22Rv1 (cell line): ENCODE measurements around the gene H6PD.

ENCODE experiments used
- ZFX ChIP-seq: fragments of 450-650 bp; IDR thresholded peaks from 2 replicates; pipeline ENCODE4 v1.6.1; 2017; ENCODE audit warnings: antibody characterized with exemption, borderline replicate concordance
- TF ChIP-seq, protein P1 (sequence below): fragments of 450-650 bp; IDR thresholded peaks from 2 replicates; pipeline ENCODE4 v1.5.1; 2017; ENCODE audit warnings: mild to moderate bottlenecking

GRCh38 chr1:9212735-9213134 lies 21.8 kb upstream of the H6PD start:
- TF ChIP-seq, protein P1, sequence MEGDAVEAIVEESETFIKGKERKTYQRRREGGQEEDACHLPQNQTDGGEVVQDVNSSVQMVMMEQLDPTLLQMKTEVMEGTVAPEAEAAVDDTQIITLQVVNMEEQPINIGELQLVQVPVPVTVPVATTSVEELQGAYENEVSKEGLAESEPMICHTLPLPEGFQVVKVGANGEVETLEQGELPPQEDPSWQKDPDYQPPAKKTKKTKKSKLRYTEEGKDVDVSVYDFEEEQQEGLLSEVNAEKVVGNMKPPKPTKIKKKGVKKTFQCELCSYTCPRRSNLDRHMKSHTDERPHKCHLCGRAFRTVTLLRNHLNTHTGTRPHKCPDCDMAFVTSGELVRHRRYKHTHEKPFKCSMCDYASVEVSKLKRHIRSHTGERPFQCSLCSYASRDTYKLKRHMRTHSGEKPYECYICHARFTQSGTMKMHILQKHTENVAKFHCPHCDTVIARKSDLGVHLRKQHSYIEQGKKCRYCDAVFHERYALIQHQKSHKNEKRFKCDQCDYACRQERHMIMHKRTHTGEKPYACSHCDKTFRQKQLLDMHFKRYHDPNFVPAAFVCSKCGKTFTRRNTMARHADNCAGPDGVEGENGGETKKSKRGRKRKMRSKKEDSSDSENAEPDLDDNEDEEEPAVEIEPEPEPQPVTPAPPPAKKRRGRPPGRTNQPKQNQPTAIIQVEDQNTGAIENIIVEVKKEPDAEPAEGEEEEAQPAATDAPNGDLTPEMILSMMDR: no peak
- no peak for TF ChIP-seq ZFX
